NCI-H1694 treated with DMSO at 0.1 percent for 48 hours (cell line): ENCODE data around the gene ARHGEF4.

ENCODE experiments used
- DNase-seq: peaks from one replicate; lab custom pipeline; 2025; lab: John Stamatoyannopoulos, UW

The ARHGEF4 gene

DNA sequence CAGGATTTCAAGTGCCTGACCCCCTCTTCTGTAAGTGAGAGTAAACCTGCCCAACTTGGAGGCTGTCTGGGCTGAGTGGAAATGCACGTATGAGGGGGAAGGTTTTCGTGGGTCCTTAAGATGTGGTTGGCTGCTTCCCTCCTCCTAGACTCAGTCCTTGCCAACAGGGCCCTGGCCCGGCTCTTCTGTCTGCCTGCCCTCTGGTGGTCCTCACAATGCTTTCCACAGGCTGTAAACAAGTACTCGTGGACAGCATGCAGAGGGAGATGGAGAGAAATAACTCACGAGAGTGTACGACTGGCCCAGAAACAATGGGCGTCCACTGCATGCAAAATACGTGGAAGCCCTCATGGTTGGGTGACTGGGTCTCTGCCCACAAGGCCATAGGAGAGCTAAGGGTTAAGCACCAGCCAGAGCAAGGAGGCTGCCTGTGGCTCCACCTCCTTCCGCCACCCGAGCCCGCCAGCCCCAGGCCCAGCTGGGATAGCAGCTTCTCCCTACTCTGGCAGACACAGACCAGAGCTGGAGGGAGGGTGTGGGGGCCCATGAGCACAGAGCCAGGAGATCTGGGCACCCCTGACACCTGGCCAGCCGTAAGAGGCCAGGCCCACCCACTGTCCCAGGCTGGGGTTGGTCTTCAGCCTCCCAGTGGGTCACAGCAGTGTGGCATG, 17.0 kb upstream of the ARHGEF4 start:
- peak; percentile 91 for DNase-seq

- DNase-seq: peak; percentile 69
Measured at GRCh38 chr2:130820279-130820861, 16.3 kb upstream of the ARHGEF4 start.

- DNase-seq: no peak
Measured at GRCh38 chr2:130821867-130822266, 14.8 kb upstream of the ARHGEF4 start.

DNA sequence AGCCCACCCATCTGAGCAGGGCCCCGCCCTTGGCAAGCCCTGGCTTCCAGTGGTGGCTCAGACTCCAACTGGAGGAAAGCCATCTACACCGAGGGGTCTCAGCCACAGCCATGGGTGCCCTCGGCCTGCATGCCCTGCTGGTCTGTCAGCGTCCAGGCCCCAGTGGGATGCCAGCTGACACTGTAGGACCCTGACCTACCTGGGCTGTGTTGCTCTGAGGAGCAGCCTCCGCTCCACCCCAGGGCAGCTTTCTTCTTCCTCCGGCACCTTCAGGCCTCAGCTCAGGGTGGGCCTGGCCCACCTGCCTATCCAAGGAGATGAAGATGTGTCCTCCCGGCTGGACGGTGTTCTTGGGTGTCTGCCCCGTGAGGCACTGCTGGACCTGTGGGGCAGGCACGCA, 13.9 kb upstream of the ARHGEF4 start:
- DNase-seq: no peak

GRCh38 chr2:130823171-130823885, 13.4 kb upstream of the ARHGEF4 start:
- no peak for DNase-seq

- DNase-seq: no peak
Measured at GRCh38 chr2:130823886-130824491, 12.7 kb upstream of the ARHGEF4 start.

- DNase-seq: no peak
Measured at GRCh38 chr2:130824492-130825061, 12.1 kb upstream of the ARHGEF4 start.

DNA sequence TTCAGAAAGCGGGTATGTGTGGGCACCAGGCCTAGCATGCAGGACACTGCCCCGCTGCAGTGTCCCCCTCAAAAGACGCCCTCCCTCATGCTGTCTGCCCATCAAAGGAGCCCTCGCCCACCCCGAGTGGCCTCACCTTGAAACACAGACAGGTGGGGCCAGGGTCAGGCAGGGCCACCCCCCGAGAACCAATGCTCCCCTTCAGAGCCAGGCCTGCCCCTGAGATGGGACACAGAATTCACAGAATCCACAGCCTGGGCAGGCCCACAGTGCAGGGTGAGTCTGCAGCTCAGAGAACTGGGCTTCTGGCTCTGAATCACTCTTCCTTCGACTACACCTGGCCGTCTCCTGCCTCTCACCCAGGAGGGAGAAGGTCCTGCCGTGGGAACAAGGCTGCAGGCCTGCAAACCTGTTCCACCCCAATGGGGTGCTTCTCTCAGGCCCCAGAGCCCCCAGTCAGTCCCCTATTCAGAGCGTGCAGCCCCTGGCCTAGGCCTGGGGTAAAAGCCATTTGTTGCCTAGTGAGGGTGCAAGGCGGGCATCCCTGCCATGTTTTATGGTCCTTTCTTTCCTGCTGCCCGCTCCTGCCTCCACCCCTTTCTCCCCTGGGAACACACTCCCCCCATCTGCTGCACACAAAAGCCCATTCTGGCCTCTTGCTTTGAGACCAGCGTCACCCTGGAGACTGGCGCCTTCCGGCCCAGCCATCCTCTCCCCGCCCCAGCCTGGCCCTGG, 11.3 kb upstream of the ARHGEF4 start:
- DNase-seq: no peak

GRCh38 chr2:130825966-130826253, 10.8 kb upstream of the ARHGEF4 start:
- no peak for DNase-seq

DNA sequence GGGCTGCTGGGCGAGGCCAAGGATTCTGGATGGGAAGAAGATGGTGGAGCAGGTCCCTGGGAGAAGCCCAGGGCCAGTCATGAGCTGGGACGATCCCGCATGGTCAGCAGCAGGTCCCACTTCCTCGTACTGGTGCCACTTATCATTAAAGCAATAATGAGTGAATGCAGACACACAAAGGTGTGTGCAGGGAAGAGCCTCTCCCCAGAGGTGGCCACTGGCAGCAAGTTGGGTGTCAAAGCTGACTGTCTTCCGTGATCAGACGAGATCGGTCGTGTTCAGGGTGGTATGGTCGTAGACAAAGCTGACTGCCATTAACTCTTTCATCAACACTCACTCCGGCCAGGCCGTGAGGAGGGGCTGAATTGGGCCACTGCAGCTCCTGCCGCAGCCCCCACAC, 10.3 kb upstream of the ARHGEF4 start:
- DNase-seq: no peak

DNA sequence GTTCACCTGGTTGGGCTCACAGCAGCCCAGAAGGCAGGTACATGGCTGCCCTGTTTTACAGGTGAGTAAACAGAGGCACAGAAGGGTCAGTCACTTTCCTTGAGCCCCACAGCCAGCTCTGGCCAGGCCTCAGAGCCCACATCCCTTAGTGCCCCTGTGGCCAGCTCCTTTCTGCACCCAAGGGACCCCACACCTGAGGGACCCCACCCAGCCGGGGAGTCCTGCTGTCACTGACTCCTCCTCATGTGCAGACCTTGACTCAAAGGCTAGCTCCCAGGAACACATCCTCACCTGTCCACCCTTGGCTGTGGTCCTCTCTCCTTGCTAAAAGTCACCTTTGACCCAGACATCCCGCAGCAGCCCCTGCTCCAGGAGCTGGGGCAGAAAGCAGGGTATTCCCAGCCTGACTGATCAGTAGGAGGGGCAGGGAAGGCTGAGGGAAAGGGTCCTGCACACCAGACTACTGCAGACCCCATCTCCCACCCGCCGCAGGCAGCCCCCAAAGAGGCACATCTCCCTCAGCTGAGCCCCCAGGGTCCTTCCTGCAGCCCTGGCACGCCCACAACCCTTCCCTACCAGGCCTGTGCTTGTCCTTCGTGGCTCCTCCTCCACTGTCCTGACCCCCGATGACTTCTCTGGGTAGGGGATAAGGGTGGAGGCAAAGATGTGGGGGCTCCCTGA, 9.8 kb upstream of the ARHGEF4 start:
- DNase-seq: no peak

DNA sequence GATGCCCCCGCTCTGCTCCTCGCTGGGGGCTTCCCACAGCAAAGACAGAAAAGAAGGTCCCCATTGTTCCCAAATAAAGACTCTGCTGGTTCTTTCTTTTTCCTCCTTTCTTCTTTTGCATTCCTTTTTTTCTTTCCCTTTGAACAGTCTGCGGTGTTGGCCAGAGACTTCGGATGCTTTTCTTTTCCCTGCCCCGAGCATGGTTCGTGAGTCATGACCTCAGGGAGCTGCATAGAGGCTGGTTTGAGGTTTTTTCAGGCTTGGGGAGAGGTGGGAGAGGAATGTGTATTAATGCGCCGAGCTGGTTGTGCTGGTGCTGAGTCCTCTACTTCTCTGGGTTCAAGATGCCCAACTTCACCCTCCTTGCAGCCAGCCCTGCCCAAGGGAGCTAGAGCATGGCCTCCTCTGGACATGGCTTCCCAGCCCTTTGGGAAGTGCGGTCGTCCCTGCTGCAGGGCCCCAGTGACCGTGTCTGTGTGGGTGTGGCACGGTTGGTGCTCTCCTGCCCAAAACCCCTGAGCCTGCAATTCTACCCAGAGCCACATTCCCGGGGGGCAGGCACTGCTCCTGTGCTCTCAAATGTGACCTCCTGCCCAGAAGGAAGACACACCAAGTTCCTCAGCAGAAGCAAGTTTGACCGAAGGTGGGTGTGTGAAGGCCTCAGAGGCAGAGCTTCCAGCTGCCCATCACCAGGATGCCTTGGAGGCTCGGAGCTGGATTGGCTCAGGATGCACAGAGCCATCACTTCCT, 9.0 kb upstream of the ARHGEF4 start:
- no peak for DNase-seq

DNA sequence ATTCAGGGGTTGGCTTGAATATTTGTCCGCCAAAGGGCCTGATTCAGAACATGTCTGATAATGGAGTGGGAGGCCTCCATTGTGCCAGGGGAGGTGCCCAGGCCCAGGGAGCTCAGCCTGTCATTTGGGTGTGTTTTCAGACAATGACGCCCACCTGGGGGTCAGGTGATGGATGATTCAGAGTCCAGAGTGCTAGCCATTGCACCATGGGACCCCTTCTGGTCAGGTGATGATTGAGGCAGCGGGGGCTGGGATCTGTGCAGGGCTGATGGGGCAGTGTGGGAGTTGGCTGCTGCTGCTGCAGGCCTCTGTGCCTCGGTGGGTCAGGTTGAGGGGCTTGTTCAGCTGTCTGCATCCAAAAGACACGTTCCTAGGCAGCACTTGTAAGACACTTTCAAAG, 8.3 kb upstream of the ARHGEF4 start:
- no peak for DNase-seq

DNA sequence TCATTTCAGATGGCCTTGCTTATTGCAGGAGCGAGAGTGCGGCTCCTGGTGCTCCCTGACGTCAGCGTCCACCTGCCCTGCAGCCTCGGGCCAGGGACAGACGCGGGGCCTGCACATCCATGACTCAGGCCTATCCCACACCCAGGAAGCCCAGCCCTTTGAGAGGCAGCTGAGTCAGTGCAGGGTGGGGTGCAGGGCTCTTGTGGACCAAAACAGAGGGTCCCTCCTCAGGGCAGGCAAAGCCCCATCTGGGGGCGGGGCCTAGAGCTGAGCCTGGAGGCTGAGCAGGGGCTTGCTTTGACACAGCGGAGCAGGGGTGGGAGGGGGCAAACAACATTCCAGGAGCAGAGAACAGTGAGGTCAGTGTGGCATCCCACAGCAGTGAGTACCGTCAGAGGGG, 7.7 kb upstream of the ARHGEF4 start:
- DNase-seq: no peak

- no peak for DNase-seq
Measured at GRCh38 chr2:130830538-130830937, 6.2 kb upstream of the ARHGEF4 start.

GRCh38 chr2:130831356-130831755, 5.4 kb upstream of the ARHGEF4 start:
- DNase-seq: no peak

- no peak for DNase-seq
Measured at GRCh38 chr2:130832296-130832940, 4.3 kb upstream of the ARHGEF4 start.

GRCh38 chr2:130834091-130834930, 2.4 kb upstream of the ARHGEF4 start:
- DNase-seq: no peak
